ENCODE data around the gene NFATC2IP. TPM values are rescaled to one million over a fixed set of nuclear protein-coding genes. Genes with fewer than 3 reads are reported as not detected.
A peak's percentile ranks its signal among the peaks of the same experiment; 100 is the strongest.

NFATC2IP gene
- total and polyA plus RNA-seq, 9 of the 15 experiments (the other 6 are each of a cell fraction or from before 2014, with no cell fraction given): 15.6 to 106 (median 46.9) TPM

GRCh38 chr16:28950648-28951409 is at the start of gene NFATC2IP (continued):
- TF ChIP-seq ZBTB40 (IDR thresholded peaks at IDR 0.05) (peak; percentile 94), ZBTB40 (CRISPR knock-in tag; IDR thresholded peaks at IDR 0.05) (no peak), NONO (IDR thresholded peaks at IDR 0.05; ENCODE audit: low read depth in 2 of 2, low read length in 1 of 2) (peak; percentile 21 to 64; a peak in 2 of 4 replicates), TFAM (CRISPR knock-in tag; conservative IDR thresholded peaks at IDR 0.05) (no peak), KDM2B (CRISPR knock-in tag; IDR thresholded peaks at IDR 0.05) (no peak), PKNOX1 (IDR thresholded peaks at IDR 0.05) (peak; percentile 100), PHF20 (IDR thresholded peaks at IDR 0.05; ENCODE audit: partially characterized antibody) (peak; percentile 57), MTA3 (IDR thresholded peaks at IDR 0.05; ENCODE audit: borderline replicate concordance) (peak; percentile 77; the same call in 1 of the 2 replicates), ZNF785 (CRISPR knock-in tag; IDR thresholded peaks at IDR 0.05) (no peak), CTBP1 (IDR thresholded peaks at IDR 0.05; ENCODE audit: borderline replicate concordance) (no peak), ETS2 (tag; IDR thresholded peaks at IDR 0.05; ENCODE audit: borderline replicate concordance, poor library complexity, severe bottlenecking) (no peak), POLR3G (IDR thresholded peaks at IDR 0.05; ENCODE audit: extremely low read depth, insufficient read length, insufficient replicate concordance) (no peak), BMI1 (IDR thresholded peaks at IDR 0.05; ENCODE audit: low read length) (no peak), SAFB2 (IDR thresholded peaks at IDR 0.05; ENCODE audit: borderline replicate concordance, low read depth, low read length, severe bottlenecking) (no peak), MAFK (IDR thresholded peaks at IDR 0.05; ENCODE audit: low read length) (no peak)

Data from K562 (cell line).